Measurements from ENCODE around the gene KLK14.

KLK14 gene

GRCh38 chr19:51044327-51044726 is 38.4 kb downstream of the KLK14 start:
- DNase-seq (ENCODE audit: low read depth, low spot score): no peak

- DNase-seq (ENCODE audit: low read depth, low spot score): no peak
These were observed 39.2 kb downstream of the KLK14 start for GRCh38 chr19:51043497-51043896.

- DNase-seq (ENCODE audit: low read depth, low spot score): no peak
These were observed 42.5 kb downstream of the KLK14 start for GRCh38 chr19:51040151-51040550.

GRCh38 chr19:51036519-51036918 is 46.2 kb downstream of the KLK14 start:
- no peak for DNase-seq (ENCODE audit: low read depth, low spot score)

GRCh38 chr19:51034704-51035103 is 48.0 kb downstream of the KLK14 start, which contains the start of gene KLK12:
Gene KLK12, minus strand, starts transcription at chr19:51035002. Its CDS starts 381 bp downstream, at chr19:51034621.
- DNase-seq (ENCODE audit: low read depth, low spot score): no peak

GRCh38 chr19:51031880-51032225 is 50.8 kb downstream of the KLK14 start:
- no peak for DNase-seq (ENCODE audit: low read depth, low spot score)

- no peak for DNase-seq (ENCODE audit: low read depth, low spot score)
These were observed 51.3 kb downstream of the KLK14 start for GRCh38 chr19:51031220-51031879.

- no peak for DNase-seq (ENCODE audit: low read depth, low spot score)
These were observed 52.1 kb downstream of the KLK14 start for GRCh38 chr19:51030631-51031030.

GRCh38 chr19:51029718-51030117 is 53.0 kb downstream of the KLK14 start:
- no peak for DNase-seq (ENCODE audit: low read depth, low spot score)

Data from iPS DF 19.7 (cell line).